ENCODE measurements around the gene NCKAP5.

Gene NCKAP5

GRCh38 chr2:133026536-133027177, 541.6 kb downstream of the NCKAP5 start:
- H3K27me3 ChIP-seq (replicated peaks), result no peaks in the 10 kb centered on the region
- H3K27ac ChIP-seq, result no peak overlapping the region
- no peak overlapping the region for H3K4me3 ChIP-seq (ENCODE audit: low read depth, low read length)
- no peak for DNase-seq
- no peak for TF ChIP-seq CTCF (IDR thresholded peaks at IDR 0.05; ENCODE audit: low read depth, low read length, missing control alignments)
- in situ Hi-C loops (cut with HindIII; ENCODE audit: low pct_ligation_motif_present, low sequenced_read_pairs), result no loop called here
- H3K36me3 ChIP-seq (replicated peaks), result no peaks in the 10 kb centered on the region

GRCh38 chr2:133025004-133025403, 543.3 kb downstream of the NCKAP5 start:
- no peak for DNase-seq
- in situ Hi-C loops (cut with HindIII; ENCODE audit: low pct_ligation_motif_present, low sequenced_read_pairs), result no loop called here
- Histone ChIP-seq H3K4me3 (ENCODE audit: low read depth, low read length) (no peak overlapping the region), H3K27ac (no peak overlapping the region), H3K36me3 (replicated peaks) (no peaks in the 10 kb centered on the region), H3K27me3 (replicated peaks) (no peaks in the 10 kb centered on the region)
- TF ChIP-seq CTCF (IDR thresholded peaks at IDR 0.05; ENCODE audit: low read depth, low read length, missing control alignments), result no peak

GRCh38 chr2:133012847-133013734, 555.2 kb downstream of the NCKAP5 start:
- in situ Hi-C loops (cut with HindIII; ENCODE audit: low pct_ligation_motif_present, low sequenced_read_pairs), result no loop called here
- no peak for DNase-seq
- no peaks in the 10 kb centered on the region for H3K27me3 ChIP-seq (replicated peaks)
- no peak overlapping the region for H3K27ac ChIP-seq
- TF ChIP-seq CTCF (IDR thresholded peaks at IDR 0.05; ENCODE audit: low read depth, low read length, missing control alignments), result no peak
- no peak overlapping the region for H3K4me3 ChIP-seq (ENCODE audit: low read depth, low read length)
- H3K36me3 ChIP-seq (replicated peaks), result no peaks in the 10 kb centered on the region

GRCh38 chr2:133004623-133005022, 563.6 kb downstream of the NCKAP5 start:
- Histone ChIP-seq H3K36me3 (replicated peaks) (no peaks in the 10 kb centered on the region), H3K27me3 (replicated peaks) (no peaks in the 10 kb centered on the region), H3K27ac (no peak overlapping the region), H3K4me3 (ENCODE audit: low read depth, low read length) (no peak overlapping the region)
- no peak for TF ChIP-seq CTCF (IDR thresholded peaks at IDR 0.05; ENCODE audit: low read depth, low read length, missing control alignments)
- in situ Hi-C loops (cut with HindIII; ENCODE audit: low pct_ligation_motif_present, low sequenced_read_pairs), result no loop called here
- DNase-seq, result no peak

GRCh38 chr2:132999421-132999820, 568.8 kb downstream of the NCKAP5 start:
- H3K4me3 ChIP-seq (ENCODE audit: low read depth, low read length), result no peak overlapping the region
- in situ Hi-C loops (cut with HindIII; ENCODE audit: low pct_ligation_motif_present, low sequenced_read_pairs), result no loop called here
- DNase-seq, result no peak
- no peaks in the 10 kb centered on the region for H3K27me3 ChIP-seq (replicated peaks)
- no peak overlapping the region for H3K27ac ChIP-seq
- no peaks in the 10 kb centered on the region for H3K36me3 ChIP-seq (replicated peaks)
- no peak for TF ChIP-seq CTCF (IDR thresholded peaks at IDR 0.05; ENCODE audit: low read depth, low read length, missing control alignments)

Data from brain microvascular endothelial cell (primary cell).